ENCODE data around the gene ZFP92.
"Not testable (repeated sequence)": the region's sequence is repeated elsewhere in the genome, so short reads cannot be mapped to it uniquely, and the experiment has no call there.

The ZFP92 gene, protein sequence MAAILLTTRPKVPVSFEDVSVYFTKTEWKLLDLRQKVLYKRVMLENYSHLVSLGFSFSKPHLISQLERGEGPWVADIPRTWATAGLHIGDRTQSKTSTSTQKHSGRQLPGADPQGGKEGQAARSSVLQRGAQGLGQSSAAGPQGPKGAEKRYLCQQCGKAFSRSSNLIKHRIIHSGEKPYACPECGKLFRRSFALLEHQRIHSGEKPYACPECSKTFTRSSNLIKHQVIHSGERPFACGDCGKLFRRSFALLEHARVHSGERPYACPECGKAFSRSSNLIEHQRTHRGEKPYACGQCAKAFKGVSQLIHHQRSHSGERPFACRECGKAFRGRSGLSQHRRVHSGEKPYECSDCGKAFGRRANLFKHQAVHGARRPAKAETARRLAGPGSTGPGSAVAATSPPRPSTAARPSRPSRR

DNA sequence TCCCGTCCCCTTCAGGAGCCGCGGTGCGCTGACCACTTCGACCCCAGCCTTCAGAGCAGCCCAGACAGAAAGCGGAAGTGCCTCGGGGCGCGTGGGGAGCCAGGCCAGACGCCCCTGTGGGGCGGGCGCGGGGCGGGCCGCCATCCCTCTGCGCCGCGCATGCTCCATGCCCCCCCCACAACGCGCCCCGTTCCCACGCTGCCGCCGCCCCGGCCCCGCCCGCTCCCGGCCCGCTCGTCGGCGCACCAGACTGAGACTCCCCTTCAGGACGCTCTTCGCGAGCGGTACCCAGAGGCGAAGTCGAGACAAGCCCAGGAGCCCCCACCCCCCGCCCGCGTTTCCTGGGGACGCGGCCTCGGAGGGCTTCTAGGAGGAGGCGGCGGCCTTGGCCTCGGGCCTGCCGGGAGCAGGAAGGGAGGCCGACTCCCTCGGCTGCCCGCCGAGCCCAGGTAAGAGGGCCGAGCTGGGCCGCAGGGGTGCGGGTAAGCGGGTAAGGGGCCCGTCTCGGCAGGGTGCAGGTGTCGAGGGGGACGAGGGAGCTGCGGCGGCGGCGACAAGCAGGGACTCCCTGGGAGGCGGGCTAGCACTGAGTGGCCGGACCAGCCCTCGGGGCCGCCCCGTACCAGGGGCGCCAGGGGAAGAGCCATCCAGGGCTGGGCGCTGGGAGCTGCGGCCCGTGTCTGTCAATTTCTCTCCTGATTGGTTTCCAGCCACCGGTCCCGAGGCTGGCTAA, at the start of gene ZFP92:
TSS of gene ZFP92 (plus strand) at position 218 of the 733 bp plus-strand sequence. CDS start 6,851 bp downstream, outside the sequence.
- DNase-seq, result peak; percentile 3

DNA sequence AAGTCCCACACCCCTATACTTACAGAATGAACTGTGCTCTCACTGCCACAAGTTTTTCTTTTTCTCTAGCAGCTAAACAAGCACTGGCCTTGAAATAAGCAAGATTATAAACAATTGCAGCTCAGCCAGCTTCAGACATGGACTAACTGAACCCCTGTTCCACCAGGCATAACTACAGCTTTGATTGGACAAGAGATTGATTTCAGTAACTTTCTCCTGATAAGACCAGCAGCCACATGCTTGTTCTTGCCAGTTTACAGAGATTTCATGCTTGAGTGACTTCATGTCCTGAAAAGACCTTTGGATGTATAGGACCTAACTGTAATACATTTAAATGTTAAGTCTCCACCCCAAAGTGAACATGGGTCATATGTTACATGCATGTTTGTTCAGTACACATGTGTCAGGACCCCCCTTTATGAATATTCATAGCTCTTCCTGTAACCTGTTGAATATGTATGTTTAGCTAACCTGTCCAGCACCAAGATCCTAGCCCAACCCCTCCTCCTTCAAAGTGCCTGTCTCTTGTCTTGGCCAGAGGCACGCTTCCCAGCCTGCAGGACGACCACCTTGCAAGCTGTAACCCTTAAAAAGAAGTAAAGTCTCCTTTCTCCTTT, 49.4 kb upstream of the ZFP92 start:
- DNase-seq, result no peak

DNA sequence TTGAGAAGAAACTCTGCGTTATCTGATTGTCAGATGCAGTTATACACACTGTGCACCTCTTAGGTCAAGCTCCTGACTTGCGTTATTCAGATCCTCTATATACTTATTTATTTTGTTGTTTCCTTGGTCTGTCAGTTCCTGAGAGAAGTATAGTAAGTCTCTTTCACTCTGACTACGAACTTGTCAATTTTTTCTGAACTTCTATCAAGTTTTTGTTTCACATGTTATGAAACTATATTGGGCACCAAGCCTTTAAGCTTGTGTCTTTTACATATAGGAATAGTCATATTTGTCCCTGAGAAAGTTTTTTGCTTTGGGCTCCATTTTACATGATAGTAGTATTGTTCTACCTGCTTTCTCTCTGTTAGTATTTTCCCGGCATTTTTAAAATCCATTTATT, 45.6 kb upstream of the ZFP92 start:
- DNase-seq, result no peak

DNA sequence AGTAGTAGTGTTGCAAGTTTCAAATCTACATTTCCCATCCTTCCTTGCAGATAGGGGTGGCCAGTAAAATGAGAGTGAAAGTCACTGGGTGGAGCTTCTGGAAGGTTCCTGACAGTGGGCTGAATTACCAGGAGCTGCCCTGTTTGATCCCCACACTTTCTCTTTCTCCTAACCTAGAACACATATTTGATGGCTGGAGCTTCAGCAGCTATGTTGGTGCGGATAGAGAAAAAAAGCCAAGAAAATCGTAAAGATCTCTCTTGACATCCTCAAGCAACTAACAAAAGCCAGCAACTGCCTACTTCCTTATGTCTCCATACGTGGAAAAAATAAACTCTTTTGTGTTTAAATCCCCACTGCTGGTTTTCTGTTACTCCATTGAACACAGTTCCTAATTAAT, 45.2 kb upstream of the ZFP92 start:
- no peak for DNase-seq

DNA sequence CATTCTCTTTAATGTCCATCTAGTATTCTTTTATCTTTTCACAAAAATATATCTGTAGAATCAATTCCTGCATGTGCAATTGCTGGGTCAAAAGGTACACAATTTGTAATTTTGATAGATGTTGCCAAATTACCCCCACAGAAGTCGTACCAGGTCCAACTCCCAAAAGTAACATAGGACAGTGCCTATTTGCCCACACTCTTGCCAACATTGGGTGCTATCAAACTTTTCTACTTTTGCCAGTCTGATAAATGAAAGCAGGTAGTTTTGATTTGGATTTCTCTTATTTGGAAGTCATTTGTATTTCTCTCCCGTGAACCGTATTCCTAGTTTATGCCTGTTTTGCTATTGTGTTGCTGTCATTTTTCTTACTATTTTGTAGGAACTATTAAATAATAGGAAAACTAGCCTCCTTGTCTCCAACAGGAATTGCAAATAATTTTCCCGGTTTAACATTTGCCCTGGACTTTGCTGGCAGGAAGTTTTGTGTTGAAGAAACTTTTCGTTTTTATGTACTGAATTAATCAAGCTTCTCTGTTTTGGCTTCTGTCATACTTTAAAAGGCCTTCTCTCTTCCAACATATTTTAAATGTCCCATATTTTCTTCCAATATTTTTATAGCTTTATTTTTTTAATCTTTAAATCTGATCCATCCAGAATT, 44.3 kb upstream of the ZFP92 start:
- DNase-seq, result no peak

DNA sequence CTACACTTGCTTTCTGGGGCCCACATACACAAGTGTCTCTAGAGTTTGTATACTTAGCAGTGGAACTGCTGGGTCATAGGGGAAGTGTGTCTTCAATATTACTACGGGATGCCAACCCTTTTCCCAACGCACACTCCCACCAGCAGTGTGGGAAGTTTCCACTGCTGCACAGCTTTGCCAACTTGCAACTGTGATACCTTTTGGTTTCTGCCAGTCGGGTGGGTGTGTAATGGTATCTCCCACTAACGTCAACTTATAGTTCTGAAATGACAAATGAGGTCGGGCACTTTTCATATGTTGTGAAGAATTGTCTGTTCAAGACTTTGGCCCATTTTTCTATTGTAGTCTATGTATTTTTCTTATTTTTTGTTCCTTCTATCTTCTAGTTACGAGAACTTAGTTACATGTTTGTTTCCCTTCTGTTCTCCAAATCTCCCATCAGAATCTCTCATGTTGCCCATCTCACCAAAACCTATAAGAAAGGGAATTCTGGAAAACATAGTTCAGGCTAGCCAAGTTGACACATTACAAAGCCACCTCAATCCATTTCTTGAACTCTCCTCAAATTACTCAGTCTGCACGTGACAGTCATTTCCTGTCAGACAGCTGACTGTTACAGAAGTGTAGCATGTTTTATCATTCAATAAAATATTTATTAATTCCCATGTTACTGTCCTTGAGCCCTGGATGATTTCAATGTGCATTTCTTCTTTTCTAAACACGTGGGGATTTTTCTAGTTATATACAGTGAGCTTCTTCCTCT, 40.8 kb upstream of the ZFP92 start:
- DNase-seq, result no peak

DNA sequence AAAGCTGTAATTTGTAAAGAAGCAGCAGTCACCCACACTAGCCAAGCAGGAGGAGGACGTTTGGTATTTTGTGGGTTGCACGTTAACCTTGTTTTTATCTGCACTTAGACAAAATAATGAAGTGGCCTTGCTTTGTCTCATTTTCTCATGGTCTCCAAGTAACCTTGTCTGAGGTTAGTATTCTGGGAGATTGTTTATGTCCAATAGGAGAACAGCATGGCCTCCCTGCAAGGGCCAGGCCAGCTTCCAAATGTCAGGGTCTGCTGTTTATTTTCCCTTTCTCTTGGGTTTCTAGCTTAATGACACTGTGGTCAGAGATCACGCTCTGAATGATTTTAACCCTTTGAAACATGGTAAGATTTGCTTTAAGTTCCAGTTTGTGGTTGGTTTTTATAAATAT, 40.0 kb upstream of the ZFP92 start:
- no peak for DNase-seq

DNA sequence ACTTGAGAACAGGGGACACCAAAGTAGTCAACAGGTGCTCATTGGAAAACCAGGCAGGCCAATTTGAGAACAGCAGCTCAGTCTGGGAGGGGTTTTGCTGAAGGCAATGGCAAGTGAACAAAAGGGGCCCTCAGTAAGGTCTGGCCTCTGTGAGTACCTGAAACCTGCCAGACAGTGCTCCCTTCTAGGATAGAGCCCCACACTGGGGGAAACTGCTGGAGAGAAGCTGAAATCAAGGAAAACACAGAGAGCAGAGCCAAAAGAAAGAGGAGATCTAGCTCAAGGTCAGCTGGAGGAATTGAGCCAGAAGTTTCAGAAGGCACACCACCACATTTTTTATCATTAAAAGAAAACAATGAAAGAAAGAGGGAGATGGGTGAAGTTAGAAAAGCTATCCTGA, 38.3 kb upstream of the ZFP92 start:
- no peak for DNase-seq

DNA sequence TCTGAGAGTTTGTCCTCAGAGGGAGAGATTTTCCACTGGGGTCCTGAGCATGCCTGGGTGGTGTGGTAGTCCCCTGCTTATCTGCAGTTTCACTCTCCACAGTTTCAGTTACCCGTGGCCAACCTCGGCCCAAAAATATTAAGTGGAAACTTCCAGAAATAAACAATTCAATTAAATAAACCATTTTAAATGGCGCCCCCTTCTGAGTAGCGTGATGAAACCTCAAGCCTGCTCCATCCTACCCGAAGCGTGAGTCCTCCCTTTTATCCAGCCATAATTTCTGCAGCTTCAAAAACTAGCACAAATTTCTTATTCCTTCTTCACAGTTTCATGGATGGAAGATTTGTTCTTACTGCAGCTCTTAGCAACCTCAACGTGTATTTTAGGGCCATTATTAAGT, 36.8 kb upstream of the ZFP92 start:
- no peak for DNase-seq

DNA sequence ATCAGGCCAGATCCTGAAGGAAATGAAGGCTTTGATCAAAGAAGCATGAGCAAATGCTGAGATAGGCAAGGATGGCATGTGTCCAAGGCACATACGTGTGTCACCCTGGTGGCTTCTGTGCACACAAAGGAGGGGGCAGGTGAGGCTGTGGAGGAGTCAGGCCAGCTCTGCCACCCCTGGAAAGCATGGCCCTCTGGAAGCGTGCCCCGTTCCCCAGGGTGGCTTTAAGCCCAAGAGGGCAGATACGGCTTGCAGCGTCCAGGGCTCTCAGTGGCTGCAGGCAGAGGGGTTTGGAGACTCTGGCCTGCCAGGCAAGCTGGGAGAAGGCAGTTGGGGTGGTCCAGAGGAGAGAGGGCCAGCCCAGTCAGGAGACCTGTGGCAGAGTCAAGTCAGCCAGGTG, 35.7 kb upstream of the ZFP92 start:
- no peak for DNase-seq

DNA sequence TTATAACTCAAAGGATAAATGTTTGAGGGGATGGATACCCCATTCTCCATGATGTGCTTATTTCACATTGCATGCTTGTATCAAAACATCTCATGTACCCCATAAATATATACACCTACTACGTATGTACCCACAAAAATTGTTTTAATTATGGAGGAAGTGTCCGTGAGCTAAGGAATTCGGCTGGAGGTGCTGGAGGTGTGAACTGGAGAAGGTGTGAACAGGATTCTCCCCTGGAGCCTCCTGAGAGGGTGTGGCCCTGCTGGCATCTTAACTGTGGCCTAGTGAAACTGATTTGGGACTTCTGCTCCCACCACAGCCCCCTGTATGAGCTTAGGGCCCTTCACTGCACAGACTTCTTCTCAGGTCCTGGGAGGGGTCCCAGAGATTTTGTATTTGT, 33.5 kb upstream of the ZFP92 start:
- no peak for DNase-seq

DNA sequence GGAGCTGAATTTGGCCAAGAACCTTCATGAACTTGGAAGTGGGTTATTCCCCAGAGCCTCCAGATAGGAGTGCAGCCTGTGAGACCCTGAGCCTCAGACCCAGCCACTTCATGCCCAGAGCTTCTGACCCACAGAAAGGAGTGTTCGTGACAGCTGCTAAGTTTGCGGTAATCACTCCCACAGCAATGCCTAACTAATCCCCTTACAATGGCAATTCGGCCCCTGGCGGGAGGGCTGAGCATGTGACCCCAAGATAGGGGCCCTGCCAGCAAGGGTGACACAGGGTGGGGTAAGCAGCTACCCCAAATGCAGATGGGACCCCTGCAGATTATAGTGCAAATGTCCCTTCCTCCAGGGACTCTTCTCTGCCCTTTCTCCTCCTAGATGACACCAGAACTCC, 32.7 kb upstream of the ZFP92 start:
- no peak for DNase-seq

DNA sequence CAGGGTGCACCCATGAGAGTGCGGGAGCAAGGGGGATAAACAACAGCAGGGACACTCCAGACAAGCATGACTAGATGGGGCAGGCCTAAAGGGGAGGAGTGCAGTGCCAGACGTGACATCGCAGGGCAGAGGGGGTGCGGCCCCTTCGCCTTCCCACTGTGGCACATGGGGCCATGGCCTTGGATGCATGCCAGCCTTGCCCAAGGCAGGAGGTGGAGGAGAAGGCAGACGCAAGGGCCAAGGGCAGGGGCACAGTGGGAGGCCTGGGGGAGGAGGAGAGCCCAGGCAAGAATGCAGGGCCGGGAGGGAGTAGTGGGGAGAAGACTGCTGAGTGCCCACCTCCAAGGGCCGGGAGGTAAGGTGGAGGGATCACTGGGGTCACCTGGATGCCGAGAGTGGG, 31.8 kb upstream of the ZFP92 start:
- no peak for DNase-seq

DNA sequence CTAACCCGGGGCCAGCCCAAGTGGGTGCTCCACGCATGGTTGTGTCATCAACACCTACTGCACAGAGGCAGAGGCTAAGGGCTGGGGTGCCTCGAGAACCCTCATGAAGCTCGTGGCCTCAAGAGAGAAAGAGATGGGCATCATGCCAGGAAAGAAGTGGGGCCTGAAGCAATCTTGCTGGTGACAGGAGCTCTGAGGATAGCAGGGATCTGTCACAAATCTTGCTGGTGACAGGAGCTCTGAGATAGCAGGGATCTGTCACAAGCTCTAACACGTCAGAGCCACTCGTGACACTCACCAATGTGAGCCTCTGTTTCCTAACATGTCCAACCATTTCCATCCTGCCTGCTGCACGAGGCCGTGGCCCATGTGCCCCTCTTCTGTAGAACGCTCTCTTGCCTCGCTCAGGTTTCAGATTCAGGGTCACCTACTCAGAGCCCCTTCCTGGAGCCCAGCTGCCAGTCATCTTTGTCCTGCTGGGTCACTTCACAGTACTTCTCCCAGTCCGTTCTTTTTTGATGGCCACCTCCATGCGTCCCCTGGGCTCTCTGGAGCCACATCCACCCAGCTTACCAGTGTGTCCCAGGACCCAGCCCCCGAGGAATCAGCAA, 31.2 kb upstream of the ZFP92 start:
- DNase-seq, result no peak

DNA sequence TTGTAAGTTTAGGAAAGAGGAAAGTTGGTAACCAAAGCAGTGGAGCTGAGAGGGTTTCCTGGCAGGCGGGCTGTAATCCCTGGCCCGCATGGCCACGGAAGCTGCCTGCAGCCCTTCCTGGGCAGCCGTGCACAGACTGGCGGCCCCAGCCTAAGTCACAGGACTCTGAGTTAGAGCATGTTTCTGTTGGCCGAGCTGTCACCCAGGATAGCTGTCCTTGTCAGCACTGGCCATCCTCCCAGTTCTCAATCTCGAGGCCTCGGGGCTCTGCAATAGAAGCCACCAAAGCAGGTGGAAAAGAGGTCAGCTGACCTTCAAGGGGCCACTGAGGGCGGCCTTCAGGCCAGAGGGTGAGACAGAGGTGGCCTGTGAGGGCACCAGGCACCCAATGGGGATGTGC, 30.6 kb upstream of the ZFP92 start:
- DNase-seq, result no peak

DNA sequence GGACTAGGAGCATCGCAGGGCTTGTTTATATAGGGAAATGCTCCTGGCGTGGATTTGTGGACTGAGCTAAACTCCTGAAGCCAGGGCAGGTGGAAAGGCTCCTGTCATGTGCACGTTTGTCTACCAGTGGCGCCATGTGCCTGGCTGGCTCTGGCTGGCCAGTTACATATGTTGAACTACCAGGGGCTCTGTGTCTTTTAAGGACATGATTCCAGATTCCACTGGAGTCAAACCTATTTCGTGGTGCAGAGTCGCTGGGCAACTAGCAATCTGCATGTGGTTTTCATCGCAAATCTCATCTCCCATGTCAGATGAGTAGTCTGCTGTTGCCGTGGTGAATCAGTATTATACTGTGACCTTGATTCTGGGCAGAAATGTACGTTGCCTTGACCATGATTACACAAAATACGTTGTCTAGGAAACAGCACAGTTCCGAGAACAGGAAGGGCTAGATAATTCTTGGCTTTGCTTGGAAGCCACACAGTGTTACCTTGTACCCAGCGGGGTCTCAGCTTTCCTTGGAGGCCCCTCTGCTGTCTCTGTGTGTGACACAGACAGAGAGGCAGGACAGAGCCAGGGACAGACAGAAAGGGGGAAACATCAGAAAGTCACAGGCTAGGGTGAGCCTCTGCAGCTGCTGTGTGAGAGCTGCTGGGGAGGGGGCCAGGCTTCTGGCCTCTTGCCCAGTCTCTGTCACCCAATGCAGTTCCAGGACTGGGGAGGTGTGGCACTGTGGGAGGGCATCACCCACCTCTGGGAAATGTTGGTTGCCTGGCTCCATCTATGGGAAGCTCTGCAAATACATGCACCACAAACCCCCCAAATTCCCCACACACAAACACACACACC, 29.4 kb upstream of the ZFP92 start:
- DNase-seq, result peak; percentile 14

DNA sequence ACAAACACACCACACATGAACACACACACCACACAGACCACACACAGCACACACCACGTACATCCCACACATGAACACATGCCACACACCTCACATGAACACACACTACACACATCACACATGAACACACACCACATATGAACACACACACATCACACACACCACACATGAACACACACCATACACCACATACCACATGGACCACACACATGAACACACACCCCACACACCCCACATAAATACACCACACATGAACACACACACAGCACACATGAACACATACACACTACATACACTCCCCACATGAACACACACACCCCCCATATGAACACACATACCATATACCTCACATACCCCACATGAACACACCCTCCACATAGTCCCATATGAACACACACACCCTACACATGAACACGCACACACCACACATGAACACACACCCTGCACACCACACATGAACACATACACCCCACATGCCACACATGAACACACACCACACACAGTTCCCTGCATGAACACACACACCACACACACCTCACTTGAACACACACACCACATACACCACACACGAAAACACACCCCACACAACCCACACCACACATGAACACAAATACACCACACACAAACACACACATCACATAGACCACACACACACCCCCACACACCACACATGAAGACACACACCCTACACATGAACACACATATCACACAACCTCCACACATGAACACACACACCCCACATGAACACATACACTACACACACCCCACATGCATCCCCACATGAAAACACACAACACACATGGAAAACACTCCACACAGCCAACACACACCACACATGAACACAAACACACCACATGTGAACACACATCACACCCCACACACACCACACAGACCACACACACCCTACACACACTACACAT, 28.4 kb upstream of the ZFP92 start:
- no peak for DNase-seq

DNA sequence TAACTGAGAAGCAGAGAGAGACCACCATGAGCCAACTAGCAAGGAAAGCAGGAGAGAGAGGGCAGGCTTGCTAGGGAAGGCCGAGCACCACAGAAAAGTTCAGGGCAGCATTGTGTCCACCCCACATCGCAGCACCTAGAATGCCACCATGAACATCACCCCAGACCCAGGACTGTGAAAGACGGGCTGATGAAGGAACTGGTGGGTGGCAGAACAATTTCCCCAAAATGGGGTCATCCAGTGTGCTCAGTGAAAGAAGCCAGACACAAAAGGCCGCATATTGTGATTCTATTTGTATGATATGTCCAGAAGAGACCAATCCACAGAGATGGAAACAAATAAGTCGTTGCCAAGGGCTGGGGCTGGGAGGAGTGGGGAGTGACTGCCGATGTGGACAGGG, 26.9 kb upstream of the ZFP92 start:
- DNase-seq, result no peak

DNA sequence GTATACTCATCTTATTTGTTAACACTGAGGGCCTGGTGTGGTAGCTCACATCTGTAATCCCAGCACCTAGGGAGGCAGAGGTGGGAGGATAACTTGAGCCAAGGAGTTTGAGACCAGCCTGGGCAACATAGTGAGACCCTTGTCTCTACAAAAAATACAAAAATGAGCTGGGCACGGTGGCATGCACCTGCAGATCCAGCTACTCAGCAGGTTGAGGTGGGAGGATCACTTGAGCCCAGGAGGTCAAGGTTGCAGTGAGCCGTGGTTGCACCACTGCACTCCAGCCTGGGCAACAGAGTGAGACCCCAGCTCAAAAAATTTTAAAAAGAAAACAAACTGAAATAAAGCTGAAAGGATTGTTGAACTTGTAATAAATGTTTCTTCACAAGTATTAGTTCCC, 26.3 kb upstream of the ZFP92 start:
- DNase-seq, result not testable (repeated sequence)

DNA sequence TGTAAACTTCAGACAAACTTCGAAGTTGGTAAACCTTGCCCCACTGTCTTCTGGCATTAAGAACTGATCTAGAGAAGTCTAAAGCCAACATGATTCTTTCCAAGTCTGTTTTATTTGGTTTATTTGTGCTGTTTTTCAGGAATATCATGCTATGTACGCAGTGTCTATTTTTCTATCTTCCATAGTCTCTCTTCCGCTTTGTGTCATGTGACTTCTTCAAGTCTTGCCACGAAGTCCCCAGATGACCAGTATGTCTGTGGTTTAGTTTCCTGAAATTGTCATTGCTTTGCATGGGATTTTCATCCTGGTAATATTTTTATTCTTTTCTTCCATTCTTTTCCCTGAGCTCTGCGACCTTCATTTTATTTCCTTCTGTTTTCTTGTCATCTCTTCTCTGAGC, 25.2 kb upstream of the ZFP92 start:
- no peak for DNase-seq
